ENCODE measurements around the gene ZNF865. TPM values are rescaled to one million over a fixed set of nuclear protein-coding genes. Genes with fewer than 3 reads are reported as not detected.

Gene ZNF865
- total RNA-seq, 1 donor from 2014 or later: 18.9 TPM

DNA sequence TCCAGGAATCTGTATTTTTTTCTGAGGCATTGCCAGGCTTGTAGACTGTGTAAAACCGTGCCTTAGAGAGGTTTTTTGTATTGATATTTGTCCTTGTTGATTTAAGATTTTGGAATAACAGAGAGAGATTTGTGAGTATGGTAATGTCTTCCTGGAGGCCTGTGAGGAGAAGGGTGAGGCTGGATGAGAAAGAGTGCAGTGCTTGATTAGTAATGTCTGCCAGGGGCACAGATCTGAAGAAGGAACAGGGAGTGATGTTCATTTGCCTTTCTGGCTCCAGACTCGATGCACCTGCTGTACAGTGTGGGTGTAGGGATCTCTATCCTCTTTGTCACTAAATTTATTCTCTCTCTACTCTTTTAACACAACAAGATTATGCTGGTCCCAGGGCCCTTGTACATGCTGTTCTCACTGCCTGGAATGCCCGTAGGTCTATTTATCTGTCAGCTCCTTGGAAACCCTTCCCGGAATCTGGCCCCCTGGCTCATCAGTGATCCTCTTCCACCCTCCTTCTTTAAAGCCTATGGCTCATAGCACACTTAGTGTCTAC is 10.4 kb upstream of the ZNF865 start:
- H3K9me3 Mint-ChIP-seq: peaks cover 3% of the 10 kb centered on the region
- no peak overlapping the region for H3K27ac Mint-ChIP-seq
- DNase-seq (no peak), ATAC-seq (ENCODE audit: low read depth) (no peak)
- intact Hi-C loops (cut with micrococcal nuclease): no loop called here
- H3K4me1 Mint-ChIP-seq: peaks cover 5% of the 10 kb centered on the region
- no peaks in the 10 kb centered on the region for H3K27me3 Mint-ChIP-seq
- ChIA-PET CTCF (no interaction called here), POLR2A (interaction anchor here (0.7 to 0.8 kb wide), 2 partner anchors 11 to 14 kb away, joined by 3 read pairs; partner anchors contain the start of gene ZNF865)
- TF ChIP-seq, protein P1, sequence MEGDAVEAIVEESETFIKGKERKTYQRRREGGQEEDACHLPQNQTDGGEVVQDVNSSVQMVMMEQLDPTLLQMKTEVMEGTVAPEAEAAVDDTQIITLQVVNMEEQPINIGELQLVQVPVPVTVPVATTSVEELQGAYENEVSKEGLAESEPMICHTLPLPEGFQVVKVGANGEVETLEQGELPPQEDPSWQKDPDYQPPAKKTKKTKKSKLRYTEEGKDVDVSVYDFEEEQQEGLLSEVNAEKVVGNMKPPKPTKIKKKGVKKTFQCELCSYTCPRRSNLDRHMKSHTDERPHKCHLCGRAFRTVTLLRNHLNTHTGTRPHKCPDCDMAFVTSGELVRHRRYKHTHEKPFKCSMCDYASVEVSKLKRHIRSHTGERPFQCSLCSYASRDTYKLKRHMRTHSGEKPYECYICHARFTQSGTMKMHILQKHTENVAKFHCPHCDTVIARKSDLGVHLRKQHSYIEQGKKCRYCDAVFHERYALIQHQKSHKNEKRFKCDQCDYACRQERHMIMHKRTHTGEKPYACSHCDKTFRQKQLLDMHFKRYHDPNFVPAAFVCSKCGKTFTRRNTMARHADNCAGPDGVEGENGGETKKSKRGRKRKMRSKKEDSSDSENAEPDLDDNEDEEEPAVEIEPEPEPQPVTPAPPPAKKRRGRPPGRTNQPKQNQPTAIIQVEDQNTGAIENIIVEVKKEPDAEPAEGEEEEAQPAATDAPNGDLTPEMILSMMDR (IDR thresholded peaks at IDR 0.05): no peak
- H3K4me3 Mint-ChIP-seq: no peak overlapping the region
- H3K36me3 Mint-ChIP-seq (ENCODE audit: low read depth): peaks cover 48% of the 10 kb centered on the region

GRCh38 chr19:55596304-55596703 is 9.1 kb upstream of the ZNF865 start:
- Mint-ChIP-seq H3K4me1 (peaks cover 10% of the 10 kb centered on the region), H3K27ac (no peak overlapping the region), H3K27me3 (no peaks in the 10 kb centered on the region), H3K4me3 (no peak overlapping the region), H3K36me3 (ENCODE audit: low read depth) (peaks cover 47% of the 10 kb centered on the region), H3K9me3 (peaks cover 3% of the 10 kb centered on the region)
- CTCF ChIA-PET: no interaction called here
- TF ChIP-seq, protein P1 (IDR thresholded peaks at IDR 0.05): no peak
- DNase-seq (no peak), ATAC-seq (ENCODE audit: low read depth) (no peak)
- intact Hi-C loops (cut with micrococcal nuclease): no loop called here
- POLR2A ChIA-PET: interaction anchor here (0.5 to 0.8 kb wide), 2 partner anchors 10 to 12 kb away, joined by 3 read pairs; partner anchors contain the start of gene ZNF865

DNA sequence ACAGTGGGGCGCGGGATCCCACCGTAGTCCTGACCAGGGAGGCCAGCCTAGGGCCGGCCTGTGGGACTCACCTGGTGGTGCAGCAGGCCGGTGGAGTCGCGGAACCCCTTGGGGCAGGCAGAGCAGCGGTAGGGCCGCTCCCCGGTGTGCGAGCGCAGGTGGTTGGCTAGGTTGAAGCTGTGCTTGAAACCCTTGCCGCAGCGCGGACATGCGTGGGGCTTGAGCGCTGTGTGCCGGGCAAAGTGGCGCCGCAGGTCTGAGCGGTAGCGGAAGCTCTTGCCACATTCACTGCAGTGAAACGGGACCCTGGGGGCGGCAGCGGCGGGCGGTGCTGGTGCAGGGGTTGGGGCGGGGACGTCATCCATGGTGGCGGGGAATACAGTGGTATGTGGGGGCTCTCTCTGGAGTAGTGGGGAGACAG is 7.9 kb upstream of the ZNF865 start:
- no peak for ATAC-seq (ENCODE audit: low read depth)
- no peak overlapping the region for H3K27ac Mint-ChIP-seq
- H3K4me1 Mint-ChIP-seq: peaks cover 10% of the 10 kb centered on the region
- intact Hi-C loops (cut with micrococcal nuclease): no loop called here
- H3K27me3 Mint-ChIP-seq: no peaks in the 10 kb centered on the region
- TF ChIP-seq, protein P1 (IDR thresholded peaks at IDR 0.05): no peak
- POLR2A ChIA-PET: interaction anchor here (2.6 to 4.5 kb wide), 2 partner anchors 12 to 16 kb away, joined by 15 to 42 read pairs; partner anchors contain the start of gene ZNF579
- no peak for DNase-seq
- H3K9me3 Mint-ChIP-seq: peaks cover 3% of the 10 kb centered on the region
- CTCF ChIA-PET: interaction anchor here (0.9 kb wide), 1 partner anchor 50 kb away, joined by 3 read pairs; no protein-coding TSS in a partner anchor
- no peak overlapping the region for H3K4me3 Mint-ChIP-seq
- H3K36me3 Mint-ChIP-seq (ENCODE audit: low read depth): peaks cover 43% of the 10 kb centered on the region

DNA sequence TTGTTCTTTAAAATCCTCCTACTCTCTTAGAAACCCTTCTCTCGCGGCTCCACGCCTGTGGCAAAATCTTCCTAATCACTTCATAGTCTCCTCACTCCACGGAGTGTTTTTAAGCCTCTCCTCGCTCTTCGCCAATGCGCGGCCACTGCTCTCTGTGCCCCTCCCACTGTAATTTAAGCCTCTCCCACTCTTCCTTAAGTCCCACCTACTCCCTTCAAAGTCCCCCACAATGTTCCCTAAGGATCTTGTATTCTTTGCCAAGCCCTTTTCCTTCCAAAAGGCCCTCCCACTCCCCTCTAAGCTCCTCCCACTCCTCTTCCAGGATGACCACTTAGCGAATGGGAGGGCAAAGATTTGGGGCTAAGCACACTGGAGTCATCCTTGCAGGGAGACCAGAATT is 7.4 kb upstream of the ZNF865 start:
- Mint-ChIP-seq H3K27ac (peak overlapping the region; percentile 35), H3K9me3 (peaks cover 3% of the 10 kb centered on the region), H3K4me1 (peaks cover 10% of the 10 kb centered on the region), H3K27me3 (no peaks in the 10 kb centered on the region), H3K4me3 (peak overlapping the region; percentile 25), H3K36me3 (ENCODE audit: low read depth) (peaks cover 43% of the 10 kb centered on the region)
- intact Hi-C loops (cut with micrococcal nuclease): loop anchor here (2.0 kb wide), 2 partner anchors 17 to 37 kb away; partner anchors contain the start of gene ZNF579
- no peak for DNase-seq
- no peak for ATAC-seq (ENCODE audit: low read depth)
- POLR2A ChIA-PET: interaction anchor here (1.2 to 4.5 kb wide), 4 partner anchors 12 to 56 kb away, joined by 6 to 45 read pairs (median 28); partner anchors contain the start of genes U2AF2 and ZNF579
- TF ChIP-seq, protein P1 (IDR thresholded peaks at IDR 0.05): no peak
- CTCF ChIA-PET: interaction anchor here (0.9 kb wide), 1 partner anchor 50 kb away, joined by 3 read pairs; no protein-coding TSS in a partner anchor
